Progenitor cell of endocrine pancreas (in vitro differentiated cells): ENCODE measurements around the gene DOC2B. TPM values are rescaled to one million over a fixed set of nuclear protein-coding genes. Genes with fewer than 3 reads are reported as not detected.
"Not testable (repeated sequence)": the region's sequence is repeated elsewhere in the genome, so short reads cannot be mapped to it uniquely, and the experiment has no call there.

ENCODE experiments used
- DNase-seq: peaks from one replicate; pipeline ENCODE4 v3.0.0; 2021; ENCODE audit warnings: low spot score; ENCODE audit not compliant: unreplicated experiment
- H3K27ac Mint-ChIP-seq: 2 replicates; pipeline ENCODE4 v1.8.0; 2021; ENCODE audit warnings: mild to moderate bottlenecking, moderate library complexity, mixed read lengths
- H3K27me3 Mint-ChIP-seq: 2 replicates; pipeline ENCODE4 v1.8.0; 2021; ENCODE audit warnings: mixed read lengths
- H3K36me3 Mint-ChIP-seq: 2 replicates; pipeline ENCODE4 v1.8.0; 2022; ENCODE audit warnings: mixed read lengths; ENCODE audit not compliant: insufficient read depth
- H3K4me1 Mint-ChIP-seq: 2 replicates; pipeline ENCODE4 v1.8.0; 2021; ENCODE audit warnings: low read depth, mixed read lengths
- H3K4me3 Mint-ChIP-seq: 2 replicates; pipeline ENCODE4 v1.8.0; 2021; ENCODE audit warnings: low read depth, mild to moderate bottlenecking, moderate library complexity, mixed read lengths
- H3K9me3 Mint-ChIP-seq: 2 replicates; pipeline ENCODE4 v1.8.0; 2021; ENCODE audit warnings: low read depth, mixed read lengths
- total RNA-seq: library from RNA; stranded (reverse); gene quantifications from 2 replicates; pipeline ENCODE4 v1.2.1, GENCODE V29; 2021
- TF ChIP-seq, protein P1 (sequence below): fragments of 200-600 bp; sonication (generic); IDR thresholded peaks from one replicate; pipeline ENCODE4 v1.5.0; 2021; ENCODE audit warnings: antibody characterized with exemption, mild to moderate bottlenecking; ENCODE audit not compliant: unreplicated experiment

DOC2B gene
- total RNA-seq, 1 donor from 2014 or later, result 1.2 TPM

DNA sequence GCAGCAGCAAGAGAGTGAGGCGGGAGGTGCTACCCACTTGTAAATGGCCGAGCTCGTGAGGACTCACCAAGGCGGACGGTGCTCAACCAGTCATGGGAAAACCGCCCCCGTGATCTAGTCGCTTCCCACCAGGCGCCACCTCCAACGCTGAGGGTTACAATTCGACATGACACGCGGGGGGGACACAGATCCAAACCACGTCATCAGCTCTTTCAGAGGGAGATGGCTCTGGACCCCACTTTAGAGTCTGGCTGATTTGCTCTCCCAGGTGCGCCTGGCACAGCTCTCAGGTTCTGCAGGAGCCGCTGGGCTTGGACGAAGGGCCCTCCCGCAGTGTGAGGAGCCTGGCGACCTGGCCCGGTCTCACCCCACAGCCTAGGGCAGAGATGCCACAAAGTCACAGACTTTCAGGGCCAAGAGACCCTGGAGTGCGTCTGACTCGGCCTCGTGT is 21.1 kb upstream of the DOC2B start:
- no peak for DNase-seq
- Mint-ChIP-seq H3K27me3 (peaks cover 27% of the 10 kb centered on the region), H3K9me3 (peaks cover 9% of the 10 kb centered on the region), H3K27ac (no peak overlapping the region), H3K4me1 (peaks cover 3% of the 10 kb centered on the region), H3K36me3 (peaks cover 12% of the 10 kb centered on the region), H3K4me3 (no peak overlapping the region)
- TF ChIP-seq, protein P1, sequence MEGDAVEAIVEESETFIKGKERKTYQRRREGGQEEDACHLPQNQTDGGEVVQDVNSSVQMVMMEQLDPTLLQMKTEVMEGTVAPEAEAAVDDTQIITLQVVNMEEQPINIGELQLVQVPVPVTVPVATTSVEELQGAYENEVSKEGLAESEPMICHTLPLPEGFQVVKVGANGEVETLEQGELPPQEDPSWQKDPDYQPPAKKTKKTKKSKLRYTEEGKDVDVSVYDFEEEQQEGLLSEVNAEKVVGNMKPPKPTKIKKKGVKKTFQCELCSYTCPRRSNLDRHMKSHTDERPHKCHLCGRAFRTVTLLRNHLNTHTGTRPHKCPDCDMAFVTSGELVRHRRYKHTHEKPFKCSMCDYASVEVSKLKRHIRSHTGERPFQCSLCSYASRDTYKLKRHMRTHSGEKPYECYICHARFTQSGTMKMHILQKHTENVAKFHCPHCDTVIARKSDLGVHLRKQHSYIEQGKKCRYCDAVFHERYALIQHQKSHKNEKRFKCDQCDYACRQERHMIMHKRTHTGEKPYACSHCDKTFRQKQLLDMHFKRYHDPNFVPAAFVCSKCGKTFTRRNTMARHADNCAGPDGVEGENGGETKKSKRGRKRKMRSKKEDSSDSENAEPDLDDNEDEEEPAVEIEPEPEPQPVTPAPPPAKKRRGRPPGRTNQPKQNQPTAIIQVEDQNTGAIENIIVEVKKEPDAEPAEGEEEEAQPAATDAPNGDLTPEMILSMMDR, result no peak

DNA sequence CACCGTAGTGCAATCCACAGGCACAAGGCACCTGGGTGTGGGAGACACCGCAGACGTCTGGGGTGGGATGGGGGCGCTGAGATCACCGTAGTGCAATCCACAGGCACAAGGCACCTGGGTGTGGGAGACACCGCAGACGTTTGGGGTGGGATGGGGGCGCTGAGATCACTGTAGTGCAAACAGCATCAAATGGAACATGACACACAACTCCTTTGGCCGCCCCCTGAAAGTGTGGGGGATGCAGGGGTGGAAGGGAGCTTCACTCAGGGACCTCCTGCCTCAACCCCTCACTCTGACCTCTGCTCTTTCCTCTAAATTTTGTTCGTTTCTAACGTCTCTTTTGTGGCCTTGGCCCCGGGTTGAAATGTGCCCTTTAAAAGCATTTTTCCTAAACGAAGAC is 20.3 kb upstream of the DOC2B start:
- H3K36me3 Mint-ChIP-seq, H3K4me1 Mint-ChIP-seq, H3K27ac Mint-ChIP-seq, H3K9me3 Mint-ChIP-seq, H3K4me3 Mint-ChIP-seq, DNase-seq: not testable (repeated sequence)
- peaks cover 30% of the 10 kb centered on the region for H3K27me3 Mint-ChIP-seq

DNA sequence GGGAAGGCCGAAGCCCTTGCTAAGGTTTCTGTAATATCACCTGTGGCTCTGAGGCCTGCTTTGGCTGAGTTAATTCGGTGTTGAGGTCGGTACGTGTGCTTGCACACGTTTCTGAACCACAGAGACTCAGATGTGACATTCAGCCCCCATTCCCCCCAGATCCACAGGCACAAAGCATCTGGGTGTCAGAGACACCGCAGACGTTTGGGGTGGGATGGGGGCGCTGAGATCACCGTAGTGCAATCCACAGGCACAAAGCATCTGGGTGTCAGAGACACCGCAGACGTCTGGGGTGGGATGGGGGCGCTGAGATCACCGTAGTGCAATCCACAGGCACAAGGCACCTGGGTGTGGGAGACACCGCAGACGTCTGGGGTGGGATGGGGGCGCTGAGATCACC is 19.8 kb upstream of the DOC2B start:
- not testable (repeated sequence) for DNase-seq, H3K36me3 Mint-ChIP-seq, H3K9me3 Mint-ChIP-seq, H3K4me3 Mint-ChIP-seq, H3K4me1 Mint-ChIP-seq, H3K27ac Mint-ChIP-seq
- peaks cover 34% of the 10 kb centered on the region for H3K27me3 Mint-ChIP-seq

DNA sequence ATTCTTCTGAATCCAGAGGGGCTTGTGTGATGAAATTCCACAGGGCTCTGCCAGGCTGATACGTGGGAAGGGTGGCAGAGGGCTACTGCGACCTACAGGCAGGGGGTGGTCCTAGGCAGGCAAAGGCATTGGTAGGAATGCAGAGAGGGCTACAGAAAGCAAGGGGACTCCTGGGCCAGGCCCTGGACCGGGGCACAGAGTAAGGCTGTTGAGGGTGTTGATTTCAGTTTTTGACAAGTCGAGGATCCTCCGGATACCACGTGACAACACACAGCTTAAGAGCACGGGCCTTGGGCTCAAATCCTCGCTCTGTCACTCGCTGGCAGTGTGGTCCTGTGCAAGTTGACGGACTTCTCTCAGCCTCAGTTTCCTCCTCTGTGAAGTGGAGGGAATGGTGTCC is 19.1 kb upstream of the DOC2B start:
- TF ChIP-seq, protein P1, result no peak
- DNase-seq, result no peak
- H3K27ac Mint-ChIP-seq, result peak overlapping the region; percentile 59

DNA sequence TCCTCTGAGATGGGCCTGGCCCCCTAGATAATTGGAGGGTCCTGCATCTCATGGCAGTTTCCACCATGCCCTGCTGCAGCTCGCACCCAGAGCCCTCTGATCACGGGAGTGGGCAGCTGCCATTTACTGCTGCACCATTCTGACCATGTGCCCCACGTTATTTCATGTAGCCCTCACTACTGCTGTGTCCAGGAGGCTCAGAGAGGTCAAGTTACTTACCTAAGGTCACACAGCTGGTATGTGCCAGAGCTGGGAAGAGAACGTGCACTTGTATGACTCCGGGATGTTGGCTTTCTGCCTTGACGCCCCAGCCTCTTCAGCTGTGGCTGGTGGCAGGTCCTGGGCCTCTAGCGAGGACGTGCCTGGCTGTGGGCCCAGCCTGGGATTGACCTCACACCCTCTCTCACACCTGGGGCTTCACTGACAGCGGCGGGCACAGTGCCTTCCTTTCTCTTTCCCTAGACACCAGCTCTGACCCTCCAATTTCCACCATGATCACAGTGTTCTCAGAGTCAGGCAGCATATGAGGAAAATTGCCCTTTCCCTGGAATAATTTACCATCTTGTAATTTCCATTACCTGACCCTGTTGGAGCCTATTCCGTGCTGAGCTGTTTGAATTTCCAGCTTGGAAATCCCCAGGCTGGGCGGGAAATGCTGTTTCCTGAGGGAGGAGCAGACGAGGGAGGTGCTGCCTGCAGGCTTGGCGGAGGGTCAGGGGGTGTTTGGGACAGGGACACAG is 18.5 kb upstream of the DOC2B start:
- no peak overlapping the region for H3K27ac Mint-ChIP-seq
- H3K27me3 Mint-ChIP-seq, result peaks cover 35% of the 10 kb centered on the region
- peaks cover 3% of the 10 kb centered on the region for H3K36me3 Mint-ChIP-seq
- peaks cover 3% of the 10 kb centered on the region for H3K4me1 Mint-ChIP-seq
- H3K9me3 Mint-ChIP-seq, result no peaks in the 10 kb centered on the region
- H3K4me3 Mint-ChIP-seq, result no peak overlapping the region
- TF ChIP-seq, protein P1, result no peak
- no peak for DNase-seq

More for the DNA sequence above, 19.1 kb upstream of the DOC2B start:
- no peaks in the 10 kb centered on the region for H3K9me3 Mint-ChIP-seq
- peaks cover 3% of the 10 kb centered on the region for H3K4me1 Mint-ChIP-seq
- peaks cover 35% of the 10 kb centered on the region for H3K27me3 Mint-ChIP-seq
- peaks cover 3% of the 10 kb centered on the region for H3K36me3 Mint-ChIP-seq
- no peak overlapping the region for H3K4me3 Mint-ChIP-seq

DNA sequence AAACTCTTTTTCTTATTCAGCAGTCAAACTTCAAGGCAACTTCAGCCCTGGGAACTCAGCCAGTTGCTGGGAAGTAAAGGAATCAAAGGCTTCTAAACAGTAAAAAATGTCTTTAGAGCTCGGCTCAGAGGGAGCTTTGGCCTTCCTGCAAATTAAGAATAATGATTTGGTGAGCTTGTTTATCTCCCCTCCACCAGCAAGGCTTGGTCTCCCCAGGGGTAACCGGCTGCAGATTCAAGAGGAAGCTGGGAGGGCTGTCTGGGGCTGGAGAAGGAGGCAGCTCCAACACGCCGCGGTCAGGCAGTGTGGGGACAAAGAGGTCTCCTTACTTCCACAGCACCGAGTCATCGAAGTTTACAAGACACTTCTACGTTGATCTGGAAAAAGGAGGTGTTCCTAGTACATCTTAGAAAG is 17.7 kb upstream of the DOC2B start:
- peaks cover 3% of the 10 kb centered on the region for H3K36me3 Mint-ChIP-seq
- no peaks in the 10 kb centered on the region for H3K9me3 Mint-ChIP-seq
- no peak overlapping the region for H3K4me3 Mint-ChIP-seq
- TF ChIP-seq, protein P1, result no peak
- peaks cover 35% of the 10 kb centered on the region for H3K27me3 Mint-ChIP-seq
- H3K27ac Mint-ChIP-seq, result no peak overlapping the region
- H3K4me1 Mint-ChIP-seq, result peaks cover 3% of the 10 kb centered on the region
- DNase-seq, result no peak

DNA sequence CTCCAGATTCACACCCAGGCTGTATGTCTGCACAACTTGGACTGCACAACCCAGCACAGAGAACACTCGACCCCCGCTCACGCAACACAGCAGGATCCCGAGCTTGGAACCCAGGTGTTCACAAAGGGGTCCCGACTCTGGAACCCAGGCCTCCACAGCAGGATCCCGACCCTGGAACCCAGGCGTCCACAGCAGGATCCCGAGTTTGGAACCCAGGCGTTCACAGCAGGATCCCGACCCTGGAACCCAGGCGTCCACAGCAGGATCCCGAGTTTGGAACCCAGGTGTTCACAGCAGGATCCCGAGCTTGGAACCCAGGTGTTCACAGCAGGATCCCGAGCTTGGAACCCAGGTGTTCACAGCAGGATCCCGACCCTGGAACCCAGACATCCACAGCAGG is 16.8 kb upstream of the DOC2B start:
- H3K27ac Mint-ChIP-seq, H3K9me3 Mint-ChIP-seq, DNase-seq, H3K4me3 Mint-ChIP-seq, H3K4me1 Mint-ChIP-seq, H3K36me3 Mint-ChIP-seq: not testable (repeated sequence)
- peaks cover 35% of the 10 kb centered on the region for H3K27me3 Mint-ChIP-seq
